Neural cell (in vitro differentiated cells): ENCODE results near the gene IL3. TPM values are rescaled to one million over a fixed set of nuclear protein-coding genes. Genes with fewer than 3 reads are reported as not detected.

Source experiments
- H2AFZ ChIP-seq: fragments of 200-600, 300-800 bp; sonication (generic), shearing (Covaris generic); 2 replicates; pipeline ENCODE4 v1.6.0; 2014; ENCODE audit warnings: low read depth, mild to moderate bottlenecking, antibody characterized with exemption, low read length, moderate library complexity
- H3F3A ChIP-seq: fragments of 200-600 bp; shearing (Covaris generic); 2 replicates; pipeline ENCODE4 v1.6.1; 2016; ENCODE audit warnings: mild to moderate bottlenecking, moderate library complexity, mixed read lengths, antibody characterized with exemption, low read length; ENCODE audit not compliant: insufficient read depth, poor library complexity, severe bottlenecking
- H3K27ac ChIP-seq: fragments of 200-600, 300-800 bp; sonication (generic), shearing (Covaris generic); 2 replicates; pipeline ENCODE4 v1.5.1; 2014; ENCODE audit warnings: mild to moderate bottlenecking, low read length, moderate library complexity
- H3K27me3 ChIP-seq: fragments of 300-800, 200-600 bp; sonication (generic), shearing (Covaris generic); 2 replicates; pipeline ENCODE4 v1.6.0; 2014; ENCODE audit warnings: mild to moderate bottlenecking, low read depth, low read length, moderate library complexity; ENCODE audit not compliant: insufficient read depth
- H3K36me3 ChIP-seq: fragments of 300-800, 200-600 bp; sonication (generic), shearing (Covaris generic); 2 replicates; pipeline ENCODE4 v1.5.1; 2014; ENCODE audit warnings: mild to moderate bottlenecking, antibody characterized with exemption, low read length, moderate library complexity; ENCODE audit not compliant: insufficient read depth
- H3K4me2 ChIP-seq: fragments of 300-800, 200-600 bp; sonication (generic), shearing (Covaris generic); 2 replicates; pipeline ENCODE4 v1.6.0; 2014; ENCODE audit warnings: mild to moderate bottlenecking, low read length
- H3K4me3 ChIP-seq: fragments of 300-800, 200-600 bp; sonication (generic), shearing (Covaris generic); 2 replicates; pipeline ENCODE4 v1.5.1; 2014; ENCODE audit warnings: mild to moderate bottlenecking, low read length, moderate library complexity
- H3K79me2 ChIP-seq: fragments of 200-600 bp; shearing (Covaris generic); replicated peaks from 2 replicates; pipeline ENCODE4 v1.6.0; 2014; ENCODE audit warnings: mild to moderate bottlenecking, low read length, moderate library complexity; ENCODE audit not compliant: insufficient read depth
- H3K9ac ChIP-seq: fragments of 300-800, 200-600 bp; sonication (generic), shearing (Covaris generic); 2 replicates; pipeline ENCODE4 v1.6.1; 2016; ENCODE audit warnings: mild to moderate bottlenecking, low read length, mixed read lengths
- H3K9me2 ChIP-seq: fragments of 200-600 bp; shearing (Covaris generic); 2 replicates; pipeline ENCODE4 v1.6.1; 2016; ENCODE audit warnings: mild to moderate bottlenecking, low read length, mixed read lengths; ENCODE audit not compliant: insufficient read depth
- H3K9me3 ChIP-seq: fragments of 200-600, 300-800 bp; sonication (generic), shearing (Covaris generic); 2 replicates; pipeline ENCODE4 v1.6.1; 2016; ENCODE audit warnings: mild to moderate bottlenecking, mixed run types, low read length, moderate library complexity, mixed read lengths
- H4K20me1 ChIP-seq: fragments of 200-600 bp; shearing (Covaris generic); 2 replicates; pipeline ENCODE4 v1.6.1; 2016; ENCODE audit warnings: mild to moderate bottlenecking, mixed run types; ENCODE audit not compliant: insufficient read depth
- CTCF ChIP-seq: fragments of 450-650 bp; IDR thresholded peaks from 2 replicates; pipeline ENCODE4 v1.5.1; 2014; ENCODE audit warnings: antibody characterized with exemption, mild to moderate bottlenecking, moderate library complexity; ENCODE audit not compliant: poor library complexity, severe bottlenecking
- EP300 ChIP-seq: fragments of 450-650 bp; conservative IDR thresholded peaks from 2 replicates; pipeline ENCODE4 v1.6.1; 2014; ENCODE audit warnings: antibody characterized with exemption, mild to moderate bottlenecking, moderate library complexity; ENCODE audit not compliant: poor library complexity, severe bottlenecking
- EZH2 ChIP-seq: fragments of 200-600, 300-800 bp; shearing (Covaris generic), sonication (generic); IDR thresholded peaks from 2 replicates; pipeline ENCODE4 v1.6.1; 2014; ENCODE audit warnings: antibody characterized with exemption, low read length, borderline replicate concordance, mild to moderate bottlenecking; ENCODE audit not compliant: insufficient read depth, poor library complexity, severe bottlenecking
- MXI1 ChIP-seq: fragments of 450-650 bp; conservative IDR thresholded peaks from 2 replicates; pipeline ENCODE4 v1.6.1; 2014; ENCODE audit warnings: antibody characterized with exemption, mild to moderate bottlenecking; ENCODE audit not compliant: poor library complexity, severe bottlenecking
- POLR2AphosphoS5 ChIP-seq: IDR thresholded peaks from 2 replicates; pipeline ENCODE4 v1.6.1; 2012
- RAD21 ChIP-seq: fragments of 450-650 bp; conservative IDR thresholded peaks from 2 replicates; pipeline ENCODE4 v1.6.1; 2014; ENCODE audit warnings: antibody characterized with exemption, mild to moderate bottlenecking, moderate library complexity
- REST ChIP-seq: IDR thresholded peaks from 2 replicates; pipeline ENCODE4 v1.6.1; 2012; ENCODE audit warnings: borderline replicate concordance
- SMC3 ChIP-seq: fragments of 450-650 bp; conservative IDR thresholded peaks from 2 replicates; pipeline ENCODE4 v1.6.1; 2014; ENCODE audit warnings: antibody characterized with exemption, mild to moderate bottlenecking, moderate library complexity; ENCODE audit not compliant: poor library complexity
- TAF1 ChIP-seq: IDR thresholded peaks from 2 replicates; pipeline ENCODE4 v1.6.1; 2012; ENCODE audit warnings: low read depth
- polyA plus RNA-seq: library from polyadenylated mRNA; depleted of rRNA; stranded (reverse); fragments of >200 nt; gene quantifications from 2 replicates; pipeline ENCODE4 v1.2.3, GENCODE V29; 2014

The IL3 gene
- polyA plus RNA-seq, 1 donor from 2014 or later, result not detected

GRCh38 chr5:132110930-132111329 lies 50.5 kb downstream of the IL3 start:
- no peaks in the 10 kb centered on the region for H3K79me2 ChIP-seq
- H4K20me1 ChIP-seq, result no peaks in the 10 kb centered on the region
- H3K9me3 ChIP-seq, result no peaks in the 10 kb centered on the region
- no peak overlapping the region for H2AFZ ChIP-seq
- H3K27me3 ChIP-seq, result no peaks in the 10 kb centered on the region
- no peaks in the 10 kb centered on the region for H3K9me2 ChIP-seq
- H3K4me3 ChIP-seq, result no peak overlapping the region
- H3K36me3 ChIP-seq, result no peaks in the 10 kb centered on the region
- H3K27ac ChIP-seq, result no peak overlapping the region
- TF ChIP-seq SMC3 (no peak), EZH2 (no peak), REST (no peak), EP300 (no peak), RAD21 (no peak), MXI1 (no peak), TAF1 (no peak), CTCF (no peak), POLR2AphosphoS5 (no peak)
- no peak overlapping the region for H3K9ac ChIP-seq
- H3F3A ChIP-seq, result no peaks in the 10 kb centered on the region
- H3K4me2 ChIP-seq, result no peak overlapping the region

- Histone ChIP-seq H3K9me2 (no peaks in the 10 kb centered on the region), H2AFZ (no peak overlapping the region), H3K9me3 (no peaks in the 10 kb centered on the region), H4K20me1 (no peaks in the 10 kb centered on the region), H3K4me3 (no peak overlapping the region), H3K79me2 (no peaks in the 10 kb centered on the region), H3K36me3 (no peaks in the 10 kb centered on the region), H3K27me3 (no peaks in the 10 kb centered on the region), H3K4me2 (no peak overlapping the region), H3K27ac (no peak overlapping the region), H3F3A (no peaks in the 10 kb centered on the region), H3K9ac (no peak overlapping the region)
- TF ChIP-seq TAF1 (no peak), RAD21 (no peak), EZH2 (no peak), POLR2AphosphoS5 (no peak), MXI1 (no peak), CTCF (no peak), SMC3 (no peak), EP300 (no peak), REST (no peak)
Observed at GRCh38 chr5:132112111-132112510, 51.7 kb downstream of the IL3 start.
